ENCODE measurements around the gene DLGAP1. TPM values are rescaled to one million over a fixed set of nuclear protein-coding genes. Genes with fewer than 3 reads are reported as not detected.

DLGAP1 gene
- total and polyA plus RNA-seq, 2 experiments from 2014 or later = 17.0 to 48.5 TPM

GRCh38 chr18:3495691-3496430 lies 959.2 kb downstream of the DLGAP1 start:
- H2AFZ ChIP-seq = no peak overlapping the region
- H3K4me2 ChIP-seq = no peak overlapping the region
- H3K27ac ChIP-seq (ENCODE audit: low read depth) = no peak overlapping the region
- H3K4me1 Mint-ChIP-seq = peaks cover 52% of the 10 kb centered on the region
- TF ChIP-seq CREB1 (CRISPR knock-in tag; IDR thresholded peaks at IDR 0.05; ENCODE audit: low read depth) (no peak), ZNF331 (CRISPR knock-in tag; IDR thresholded peaks at IDR 0.05; ENCODE audit: low read depth) (no peak), ZNF114 (CRISPR knock-in tag; IDR thresholded peaks at IDR 0.05) (no peak), JUNB (IDR thresholded peaks at IDR 0.05; ENCODE audit: unreplicated experiment) (no peak), REST (IDR thresholded peaks at IDR 0.05; ENCODE audit: unreplicated experiment) (no peak), CTCF (conservative IDR thresholded peaks at IDR 0.05; ENCODE audit: low read depth in 2 of 2) (no peak), STAT1 (IDR thresholded peaks at IDR 0.05; ENCODE audit: unreplicated experiment) (no peak), ETS1 (IDR thresholded peaks at IDR 0.05) (no peak), ZNF462 (CRISPR knock-in tag; IDR thresholded peaks at IDR 0.05) (no peak), EZH2 (IDR thresholded peaks at IDR 0.05; ENCODE audit: low read depth, unreplicated experiment) (no peak), EZH2phosphoT487 (IDR thresholded peaks at IDR 0.05; ENCODE audit: unreplicated experiment) (no peak), POLR2AphosphoS5 (IDR thresholded peaks at IDR 0.05; ENCODE audit: low read depth) (no peak)
- H3K36me3 Mint-ChIP-seq (ENCODE audit: low read depth) = no peaks in the 10 kb centered on the region
- H4K20me1 ChIP-seq (replicated peaks; ENCODE audit: insufficient read depth) = no peaks in the 10 kb centered on the region
- no peaks in the 10 kb centered on the region for H3K36me3 ChIP-seq (ENCODE audit: insufficient read depth)
- H3K4me3 Mint-ChIP-seq = no peak overlapping the region
- no peak for ATAC-seq
- no peaks in the 10 kb centered on the region for H3K79me2 ChIP-seq (replicated peaks; ENCODE audit: insufficient read depth)
- 0 out of 2 replicates have a peak, but pooled peaks cover 3% of the 10 kb centered on the region for H3F3A ChIP-seq (replicated peaks; ENCODE audit: low read depth)
- no peak for DNase-seq (ENCODE audit: low spot score)
- H3K27ac Mint-ChIP-seq = no peak overlapping the region
- H3K27me3 ChIP-seq (ENCODE audit: insufficient read depth) = peaks cover 11% of the 10 kb centered on the region; the same call in 1 of the 2 replicates
- no peaks in the 10 kb centered on the region for H3K9me3 Mint-ChIP-seq
- H3K9me2 ChIP-seq (ENCODE audit: insufficient read depth) = no peaks in the 10 kb centered on the region
- peaks cover 21% of the 10 kb centered on the region for H3K4me1 ChIP-seq (ENCODE audit: insufficient read depth)
- peaks cover 13% of the 10 kb centered on the region for H3K27me3 Mint-ChIP-seq (ENCODE audit: insufficient read depth, low read depth, poor library complexity)
- H3K4me3 ChIP-seq = no peak overlapping the region

Data from GM23338 (cell line).